ENCODE measurements around the gene PIWIL4. TPM values are rescaled to one million over a fixed set of nuclear protein-coding genes. Genes with fewer than 3 reads are reported as not detected.

PIWIL4 gene
- total and polyA plus RNA-seq, 9 of the 15 experiments (the other 6 are each of a cell fraction or from before 2014, with no cell fraction given): 6.3 to 17.0 (median 10.8) TPM

DNA sequence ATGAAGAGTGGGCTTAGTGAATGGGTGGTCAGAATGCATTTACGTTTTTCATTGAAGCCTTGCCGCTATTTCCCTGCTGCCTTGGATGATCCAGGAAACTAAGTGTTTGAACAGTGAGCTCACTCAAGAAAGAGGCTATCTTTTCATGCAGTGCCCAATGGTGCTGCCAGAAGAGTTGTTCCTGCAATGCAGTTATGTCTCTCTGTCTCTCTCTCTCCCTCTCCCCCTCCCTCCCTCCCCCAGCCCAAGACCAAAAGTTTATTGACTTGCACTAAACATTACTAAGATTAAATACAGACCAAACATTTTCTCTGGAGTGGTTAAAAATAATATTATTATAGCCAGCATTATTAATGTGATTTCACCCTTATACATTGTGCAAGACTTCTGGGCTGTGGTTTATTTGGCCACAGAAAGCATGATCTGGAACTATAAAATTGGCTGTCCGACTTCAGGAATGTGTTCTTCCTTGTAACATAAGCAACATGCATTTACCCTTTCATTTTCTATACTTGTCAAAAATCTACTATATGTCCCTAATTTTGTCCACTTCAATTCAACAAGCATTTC is 30.1 kb upstream of the PIWIL4 start:
- Histone ChIP-seq H3K4me1 (replicated peaks in 1 of 2; ENCODE audit: control insufficient read depth in 2 of 2, insufficient read depth in 2 of 2, low read length in 2 of 2) (no peaks in the 10 kb centered on the region; a peak in 1 of 5 replicates), H3K27ac (ENCODE audit: extremely low read depth, low read depth, low read length) (no peak overlapping the region), H3K9me1 (ENCODE audit: control insufficient read depth, insufficient read depth, low read length) (no peaks in the 10 kb centered on the region), H2AFZ (ENCODE audit: low read depth, low read length) (no peak overlapping the region), H3K79me2 (ENCODE audit: control insufficient read depth, insufficient read depth, low read length) (no peaks in the 10 kb centered on the region), H3K4me3 (no peak overlapping the region), H3K27me3 (ENCODE audit: control insufficient read depth in 2 of 2, insufficient read depth in 2 of 2, low read length in 2 of 2) (peaks cover 0 to 4% of the 10 kb centered on the region in 2 experiments; a peak in 2 of 5 replicates), H3K4me2 (ENCODE audit: insufficient read depth, low read length) (no peak overlapping the region), H3K9me3 (replicated peaks; ENCODE audit: control insufficient read depth, insufficient read depth, low read depth, low read length) (no peaks in the 10 kb centered on the region), H3K9ac (ENCODE audit: insufficient read depth in 1 of 2, low read depth in 2 of 2, low read length in 2 of 2) (no peak overlapping the region), H4K20me1 (replicated peaks; ENCODE audit: control insufficient read depth, insufficient read depth, low read length) (no peaks in the 10 kb centered on the region), H3K36me3 (ENCODE audit: control insufficient read depth, insufficient read depth, low read length) (no peaks in the 10 kb centered on the region)
- intact Hi-C loops (cut with micrococcal nuclease): no loop called here
- DNase-seq (ENCODE audit: extremely low read depth in 1 of 4, low spot score in 3 of 4) (no peak), FAIRE-seq (peak; percentile 6), ATAC-seq (no peak)
- no TSS peak for BruUV-seq (replicated peaks)
- no peak for TF ChIP-seq NKRF (IDR thresholded peaks at IDR 0.05; ENCODE audit: borderline replicate concordance)
- TF ChIP-seq TBP (optimal IDR thresholded peaks at IDR 0.05; ENCODE audit: low read depth, low read length): no peak
- TF ChIP-seq NONO (IDR thresholded peaks at IDR 0.05; ENCODE audit: low read depth in 2 of 2, low read length in 1 of 2): no peak
- no peak for TF ChIP-seq ZNF239 (CRISPR knock-in tag; IDR thresholded peaks at IDR 0.05)
- no peak for TF ChIP-seq KDM2B (CRISPR knock-in tag; IDR thresholded peaks at IDR 0.05)
- TF ChIP-seq COPS2 (conservative IDR thresholded peaks at IDR 0.05): no peak
- no peak for TF ChIP-seq ZNF589 (CRISPR knock-in tag; IDR thresholded peaks at IDR 0.05; ENCODE audit: low read depth)
- TF ChIP-seq ZNF274 (IDR thresholded peaks at IDR 0.05; ENCODE audit: borderline replicate concordance, low read depth, low read length): no peak
- no peak for TF ChIP-seq MEIS2 (IDR thresholded peaks at IDR 0.05; ENCODE audit: partially characterized antibody)
- TF ChIP-seq CBX2 (IDR thresholded peaks at IDR 0.05; ENCODE audit: insufficient read depth, low read length, poor library complexity, severe bottlenecking): no peak
- no peak for TF ChIP-seq ZFP91 (CRISPR knock-in tag; IDR thresholded peaks at IDR 0.05)
- CTCF ChIA-PET (ENCODE audit: low intra/inter-chr PET ratio): no interaction called here
- POLR2A ChIA-PET: interaction anchor here (0.6 kb wide), 1 partner anchor 286 kb away, joined by 3 read pairs; no protein-coding TSS in a partner anchor
- in situ Hi-C loops (cut with MboI): no loop called here
- WGBS (ENCODE audit: insufficient coverage, low coverage, missing lambda C conversion rate): 7% methylated on average over 3 of the region's 3 CpGs
